Right lobe of liver (tissue), 6 donors: ENCODE data around the gene RAB4A. TPM values are rescaled to one million over a fixed set of nuclear protein-coding genes. Genes with fewer than 3 reads are reported as not detected.

Source experiments
- ATAC-seq, 4 donors: fragments of 200-7000 bp; cut with Tn5 transposase; one replicate each; pipeline ENCODE4 v1.9.1; 2020; ENCODE audit warnings: mild to moderate bottlenecking in 4 of 4, moderate library complexity in 4 of 4
- DNase-seq, 3 donors: peaks; one replicate each; pipeline ENCODE4 v3.0.0-alpha.2; 2020
- H3K27ac ChIP-seq, 3 donors: fragments of 200-600 bp; one replicate each; pipeline ENCODE4 v1.8.0; 2022
- H3K27me3 ChIP-seq, 2 donors: fragments of 200-600 bp; one replicate each; pipeline ENCODE4 v1.8.0; 2022
- H3K36me3 ChIP-seq, 4 donors: fragments of 200-600 bp; sonication (generic) in 1 of 4; one replicate each; pipeline versions ENCODE4 v1.5.1 to v1.8.0; 2017 to 2022; ENCODE audit warnings: control low read depth in 1 of 4
- H3K4me1 ChIP-seq, 4 donors: fragments of 200-600 bp; sonication (generic) in 1 of 4; one replicate each; pipeline versions ENCODE4 v1.5.1 to v1.8.0; 2017 to 2022; ENCODE audit warnings: control low read depth in 1 of 4
- H3K4me3 ChIP-seq, 3 donors: fragments of 200-600 bp; one replicate each; pipeline ENCODE4 v1.8.0; 2022
- H3K9me3 ChIP-seq, 4 donors: fragments of 200-600 bp; sonication (generic) in 1 of 4; one replicate each; pipeline versions ENCODE4 v1.5.1 to v1.8.0; 2017 to 2022; ENCODE audit warnings: control low read depth in 1 of 4
- POLR2A ChIP-seq: fragments of 450-650 bp; IDR thresholded peaks from one replicate; pipeline ENCODE4 v1.6.1; 2017; ENCODE audit warnings: antibody characterized with exemption, mild to moderate bottlenecking
- WGBS: methylation state at CpG from one replicate; pipeline ENCODE4 v1.1.6; 2018; ENCODE audit warnings: low coverage, low lambda C conversion rate; ENCODE audit not compliant: insufficient coverage; ENCODE audit errors: missing lambda C conversion rate; 5-methylcytosine and 5-hydroxymethylcytosine counted together
- intact Hi-C, 2 donors: fragments of 100-400 bp; cut with DNase I; formaldehyde crosslinking; loops; one replicate each; pipeline versions ENCODE4 v1.11.2 to v1.14.1; 2022
- total RNA-seq, 6 experiments: library from RNA; depleted of rRNA in 2 of 6; stranded (reverse); fragments of >200 nt in 2 of 6; fragmentation: NEBNext Ultra II Directional in 3 of 6; extraction: Animal tissue kit (Norgen Biotek cat#: 25700) in 3 of 6; gene quantifications; one replicate each; pipeline versions ENCODE4 v1.1.0 to v1.2.4, GENCODE V29; 2016 to 2023
- TF ChIP-seq, protein P1 (sequence below), 4 donors: fragments of 200-600 bp in 3 of 4; fragments of 450-650 bp in 1 of 4; IDR thresholded peaks; one replicate each; pipeline versions ENCODE4 v1.5.1 to v1.8.0; 2016 to 2022; ENCODE audit warnings: antibody characterized with exemption in 4 of 4, mild to moderate bottlenecking in 2 of 4
- donor health status: DM: no; HTN: yes; CAD: no.
- donor health status: DM: no; HTN: no; CAD: no.
- donor health status: DM: no; HTN: no; CAD: no.
- donor health status: DM: no; HTN: yes; CAD: no.
- donor health status: DM: no; HTN: yes; CAD: no.

Gene RAB4A
- total RNA-seq, 6 experiments from 2014 or later, result 23.3 to 66.4 (median 50.0) TPM

- TF ChIP-seq, protein P1, sequence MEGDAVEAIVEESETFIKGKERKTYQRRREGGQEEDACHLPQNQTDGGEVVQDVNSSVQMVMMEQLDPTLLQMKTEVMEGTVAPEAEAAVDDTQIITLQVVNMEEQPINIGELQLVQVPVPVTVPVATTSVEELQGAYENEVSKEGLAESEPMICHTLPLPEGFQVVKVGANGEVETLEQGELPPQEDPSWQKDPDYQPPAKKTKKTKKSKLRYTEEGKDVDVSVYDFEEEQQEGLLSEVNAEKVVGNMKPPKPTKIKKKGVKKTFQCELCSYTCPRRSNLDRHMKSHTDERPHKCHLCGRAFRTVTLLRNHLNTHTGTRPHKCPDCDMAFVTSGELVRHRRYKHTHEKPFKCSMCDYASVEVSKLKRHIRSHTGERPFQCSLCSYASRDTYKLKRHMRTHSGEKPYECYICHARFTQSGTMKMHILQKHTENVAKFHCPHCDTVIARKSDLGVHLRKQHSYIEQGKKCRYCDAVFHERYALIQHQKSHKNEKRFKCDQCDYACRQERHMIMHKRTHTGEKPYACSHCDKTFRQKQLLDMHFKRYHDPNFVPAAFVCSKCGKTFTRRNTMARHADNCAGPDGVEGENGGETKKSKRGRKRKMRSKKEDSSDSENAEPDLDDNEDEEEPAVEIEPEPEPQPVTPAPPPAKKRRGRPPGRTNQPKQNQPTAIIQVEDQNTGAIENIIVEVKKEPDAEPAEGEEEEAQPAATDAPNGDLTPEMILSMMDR (IDR thresholded peaks at IDR 0.05), result no peak
- no peak for TF ChIP-seq POLR2A
- Histone ChIP-seq H3K36me3 (no peaks in the 10 kb centered on the region), H3K4me3 (no peak overlapping the region), H3K27me3 (no peaks in the 10 kb centered on the region), H3K4me1 (peaks cover 0 to 21% (median 6%) of the 10 kb centered on the region in 4 donors), H3K9me3 (no peaks in the 10 kb centered on the region), H3K27ac (no peak overlapping the region)
- WGBS, result 71% methylated on average over 1 of the region's 2 CpGs
- ATAC-seq, result no peak
- DNase-seq, result no peak
- intact Hi-C loops, result no loop called here
These were observed 2.4 kb upstream of the RAB4A start for GRCh38 chr1:229268505-229268904.

DNA sequence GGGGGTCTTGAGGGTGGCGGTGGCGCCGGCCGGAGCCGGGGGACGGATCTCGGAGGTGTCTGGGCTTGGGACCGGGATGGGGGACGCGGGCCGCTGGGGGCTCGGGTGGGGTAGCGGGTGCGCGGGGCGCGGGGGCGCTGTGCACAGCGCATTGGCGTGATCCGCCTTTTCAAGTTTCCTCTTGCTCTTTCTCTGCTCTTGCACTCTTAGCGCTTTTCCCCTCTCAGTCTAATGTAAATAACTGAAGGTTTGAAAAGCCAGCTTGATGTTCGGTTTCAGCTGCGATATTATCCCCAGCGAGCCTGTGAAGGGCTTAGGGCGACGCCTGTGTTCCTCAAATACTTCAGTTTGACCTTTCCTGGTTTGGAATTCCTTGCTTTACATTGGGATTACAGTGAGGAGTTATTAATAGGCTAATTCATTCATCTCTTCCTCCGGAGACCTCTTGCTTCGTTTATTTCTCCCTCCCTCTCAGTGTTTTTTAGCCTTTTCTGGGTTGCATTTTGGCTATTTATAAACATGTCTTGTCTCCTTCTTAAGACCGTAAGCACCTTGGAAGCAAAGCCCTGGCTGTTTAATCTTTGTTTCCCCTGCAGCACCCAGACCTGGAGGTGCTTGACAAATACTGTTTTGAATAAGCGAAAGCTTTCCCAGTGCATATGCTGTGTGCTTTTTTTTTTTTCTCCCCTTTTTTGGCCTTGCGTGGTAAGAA, 693 bp downstream of the RAB4A start:
- intact Hi-C loops, result no loop called here
- Histone ChIP-seq H3K4me1 (peaks cover 0 to 31% (median 10%) of the 10 kb centered on the region in 4 donors), H3K27ac (peak overlapping the region; percentile 65 to 95 (median 95)), H3K36me3 (no peaks in the 10 kb centered on the region), H3K9me3 (no peaks in the 10 kb centered on the region), H3K27me3 (no peaks in the 10 kb centered on the region), H3K4me3 (peak overlapping the region; percentile 60 to 77 (median 74))
- ATAC-seq (peak; percentile 5 to 23 (median 9)), DNase-seq (no peak)
- TF ChIP-seq, protein P1 (IDR thresholded peaks at IDR 0.05), result no peak
- no peak for TF ChIP-seq POLR2A
- 1% methylated on average over 16 of the region's 32 CpGs for WGBS

DNA sequence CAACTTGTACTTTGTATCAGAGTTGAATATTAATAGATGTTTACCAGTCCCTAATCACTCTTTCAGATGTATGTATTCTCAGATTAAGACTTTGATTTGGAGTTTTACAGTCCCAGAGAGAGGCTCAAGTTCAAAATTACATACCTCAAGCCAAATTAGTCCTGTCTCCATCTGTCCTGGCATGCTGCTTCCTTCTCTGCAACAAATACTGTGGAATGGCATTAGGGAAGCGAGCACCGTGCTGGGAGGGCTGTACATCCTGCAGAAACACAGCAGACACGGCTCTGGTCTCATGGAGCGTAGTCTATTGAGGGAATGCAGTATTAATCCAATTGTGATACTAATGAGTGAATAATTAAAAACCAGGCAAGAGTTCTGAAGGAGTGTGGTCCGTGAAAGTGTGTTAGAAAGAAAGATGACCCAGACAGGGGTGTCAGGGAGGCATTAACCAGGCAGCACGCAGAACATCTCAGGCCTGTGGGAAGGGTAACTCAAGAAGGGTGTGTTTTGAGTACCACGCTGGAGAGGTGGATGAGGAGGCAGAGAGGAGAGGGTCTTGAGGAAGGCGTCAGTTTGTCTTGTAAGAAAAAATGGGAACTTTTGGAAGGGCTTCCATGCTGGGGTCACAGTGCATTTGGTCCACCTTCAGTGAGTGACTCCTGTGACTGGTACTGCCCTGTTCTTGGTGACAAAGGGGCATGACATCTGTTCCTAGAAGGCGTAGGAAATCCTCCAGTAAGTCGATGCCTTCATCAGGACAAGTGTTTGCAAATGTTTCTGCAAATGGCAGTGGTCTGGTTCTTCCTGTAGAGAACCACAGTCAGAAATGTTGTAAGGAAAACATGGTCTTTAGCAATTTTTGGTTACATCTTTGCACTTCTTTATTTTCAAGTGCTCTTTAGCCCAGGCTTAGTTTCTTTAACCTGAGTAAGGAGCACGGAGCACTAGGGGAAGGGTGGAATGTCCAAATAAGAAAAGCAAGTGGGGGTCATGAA, 1.6 kb downstream of the RAB4A start:
- intact Hi-C loops, result no loop called here

More for the DNA sequence above, 1.6 kb downstream of the RAB4A start:
- ATAC-seq (no peak), DNase-seq (no peak)
- Histone ChIP-seq H3K4me3 (peak overlapping the region; percentile 60 to 77 (median 74)), H3K9me3 (no peaks in the 10 kb centered on the region), H3K27me3 (no peaks in the 10 kb centered on the region), H3K36me3 (no peaks in the 10 kb centered on the region), H3K27ac (peak overlapping the region in 2 of 3 donors; percentile 95), H3K4me1 (peaks cover 0 to 36% (median 10%) of the 10 kb centered on the region in 4 donors)
- WGBS, result 23% methylated on average over 8 of the region's 11 CpGs
- TF ChIP-seq POLR2A, result no peak
- TF ChIP-seq, protein P1 (IDR thresholded peaks at IDR 0.05), result no peak
